ENCODE measurements around the gene SH3PXD2A. TPM values are rescaled to one million over a fixed set of nuclear protein-coding genes. Genes with fewer than 3 reads are reported as not detected.

Gene SH3PXD2A
- total and polyA plus RNA-seq, 12 donors: 6.9 to 44.9 (median 34.4) TPM

DNA sequence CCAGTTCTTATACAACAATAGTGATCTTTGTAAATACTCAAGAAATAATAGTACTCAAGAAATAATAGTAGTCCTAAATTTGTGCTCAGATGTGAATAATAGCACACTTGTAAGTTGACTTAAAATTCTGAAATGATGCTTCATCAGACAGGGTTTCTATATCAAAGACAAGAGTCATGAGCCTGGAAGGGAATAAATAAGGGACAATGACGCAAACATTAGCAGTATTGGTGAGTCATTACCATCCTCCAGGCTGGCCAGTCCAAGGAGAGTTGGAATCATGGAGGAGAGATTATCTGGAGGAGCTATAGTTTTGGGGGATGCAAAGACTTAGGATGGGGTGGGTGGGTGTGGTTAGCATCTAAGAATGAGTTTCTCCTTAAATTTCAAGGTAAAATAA, 6.1 kb upstream of the SH3PXD2A start:
- TF ChIP-seq, protein P1, sequence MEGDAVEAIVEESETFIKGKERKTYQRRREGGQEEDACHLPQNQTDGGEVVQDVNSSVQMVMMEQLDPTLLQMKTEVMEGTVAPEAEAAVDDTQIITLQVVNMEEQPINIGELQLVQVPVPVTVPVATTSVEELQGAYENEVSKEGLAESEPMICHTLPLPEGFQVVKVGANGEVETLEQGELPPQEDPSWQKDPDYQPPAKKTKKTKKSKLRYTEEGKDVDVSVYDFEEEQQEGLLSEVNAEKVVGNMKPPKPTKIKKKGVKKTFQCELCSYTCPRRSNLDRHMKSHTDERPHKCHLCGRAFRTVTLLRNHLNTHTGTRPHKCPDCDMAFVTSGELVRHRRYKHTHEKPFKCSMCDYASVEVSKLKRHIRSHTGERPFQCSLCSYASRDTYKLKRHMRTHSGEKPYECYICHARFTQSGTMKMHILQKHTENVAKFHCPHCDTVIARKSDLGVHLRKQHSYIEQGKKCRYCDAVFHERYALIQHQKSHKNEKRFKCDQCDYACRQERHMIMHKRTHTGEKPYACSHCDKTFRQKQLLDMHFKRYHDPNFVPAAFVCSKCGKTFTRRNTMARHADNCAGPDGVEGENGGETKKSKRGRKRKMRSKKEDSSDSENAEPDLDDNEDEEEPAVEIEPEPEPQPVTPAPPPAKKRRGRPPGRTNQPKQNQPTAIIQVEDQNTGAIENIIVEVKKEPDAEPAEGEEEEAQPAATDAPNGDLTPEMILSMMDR (IDR thresholded peaks at IDR 0.05): no peak
- peaks cover 0 to 16% (median 3%) of the 10 kb centered on the region in 9 donors for H3K4me1 ChIP-seq
- H3K36me3 ChIP-seq: no peaks in the 10 kb centered on the region
- no peak overlapping the region for H3K27ac ChIP-seq
- no peaks in the 10 kb centered on the region for H3K27me3 ChIP-seq
- peaks cover 0 to 20% (median 8%) of the 10 kb centered on the region in 11 donors for H3K9me3 ChIP-seq
- no peak overlapping the region for H3K4me3 ChIP-seq
- ATAC-seq: no peak
- intact Hi-C loops (cut with DNase I): loop anchor here in 5 of 10 donors (2.0 to 10.0 kb wide), 4 partner anchors 149 to 447 kb away; no protein-coding TSS in a partner anchor
- no peak for DNase-seq
- 89 to 100% methylated on average over 1 of the region's 1 CpG for WGBS, 2 donors

DNA sequence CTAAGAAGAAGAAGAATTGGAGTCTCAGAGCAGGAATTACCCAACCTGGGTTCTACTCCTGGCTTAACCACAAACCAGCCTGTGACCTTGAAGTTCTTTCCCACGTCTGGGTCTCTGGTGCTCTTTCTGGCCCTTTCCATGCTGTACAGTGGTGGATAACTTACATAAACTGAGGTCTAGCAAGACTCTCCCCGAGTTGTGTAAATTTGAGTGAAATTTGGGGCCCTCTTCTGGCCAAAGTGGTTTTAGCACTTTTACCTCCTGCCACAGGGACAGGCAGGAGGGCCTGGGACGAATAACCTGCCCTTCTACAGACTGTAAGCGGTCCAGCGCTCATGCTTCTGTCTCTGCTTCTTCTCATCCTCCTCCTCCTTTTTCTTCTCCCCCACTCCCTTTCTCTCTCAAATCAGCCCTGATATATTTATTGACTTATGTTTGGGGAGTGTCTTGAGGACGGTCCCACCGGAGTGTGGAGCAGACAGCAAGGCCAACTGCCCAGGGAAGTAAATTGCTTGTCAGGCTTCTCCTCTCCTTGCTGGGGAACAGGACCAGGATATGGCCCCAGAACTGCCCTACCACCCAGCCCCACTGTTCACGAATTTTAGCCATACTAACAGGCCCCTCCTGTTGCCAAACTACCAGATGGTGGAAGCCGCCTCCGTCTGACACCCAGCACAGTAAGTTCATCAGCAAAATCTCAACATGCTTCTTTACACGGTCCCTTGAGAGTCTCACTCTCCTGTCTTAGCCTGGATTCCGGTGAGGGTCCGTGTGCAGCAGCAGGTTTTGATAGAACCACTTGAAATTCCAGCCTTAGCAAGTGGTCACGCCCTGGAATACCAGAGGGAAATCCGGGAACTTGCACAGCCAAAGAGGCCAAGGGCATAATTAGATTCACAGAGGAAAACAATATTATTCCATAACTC, 4.0 kb upstream of the SH3PXD2A start:
- DNase-seq (peak in 1 of 2 donors; percentile 73), ATAC-seq (peak; percentile 41 to 81 (median 64))
- H3K27ac ChIP-seq: peak overlapping the region in 1 of 10 donors; percentile 42
- 53 to 59% methylated on average over 15 of the region's 15 CpGs for WGBS, 2 donors
- no peak overlapping the region for H3K4me3 ChIP-seq
- intact Hi-C loops (cut with DNase I): loop anchor here (1.0 to 10.0 kb wide), 10 partner anchors 85 to 445 kb away; no protein-coding TSS in a partner anchor
- peaks cover 0 to 17% (median 0%) of the 10 kb centered on the region in 7 donors for H3K27me3 ChIP-seq
- H3K9me3 ChIP-seq: peaks cover 0 to 3% (median 0%) of the 10 kb centered on the region in 11 donors
- TF ChIP-seq, protein P1 (IDR thresholded peaks at IDR 0.05): peak; percentile 57 to 85 (median 79)
- H3K36me3 ChIP-seq: no peaks in the 10 kb centered on the region
- H3K4me1 ChIP-seq: peaks cover 0 to 29% (median 11%) of the 10 kb centered on the region in 9 donors

DNA sequence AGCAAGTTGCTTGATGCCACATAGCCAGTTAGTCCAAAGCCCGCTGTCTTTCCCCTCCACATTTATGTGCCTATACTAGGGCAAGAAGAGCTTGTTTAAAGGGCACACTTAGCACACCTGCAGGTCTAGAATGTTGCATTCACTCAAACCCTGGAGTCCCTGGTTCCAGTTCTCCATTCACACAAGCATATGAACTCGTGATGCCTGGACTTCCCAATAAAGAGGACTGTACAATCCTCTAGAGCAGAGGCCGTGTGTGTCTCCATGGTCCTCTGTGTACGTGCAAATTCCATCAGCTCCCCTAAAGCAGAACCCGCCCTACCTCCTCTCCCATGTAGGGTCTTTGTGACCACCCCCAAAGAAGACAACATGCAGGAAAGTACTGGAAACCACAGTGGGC, 3.0 kb upstream of the SH3PXD2A start:
- H3K27me3 ChIP-seq: peaks cover 0 to 24% (median 0%) of the 10 kb centered on the region in 7 donors
- H3K4me1 ChIP-seq: peaks cover under 1 to 39% (median 22%) of the 10 kb centered on the region in 9 donors
- H3K4me3 ChIP-seq: no peak overlapping the region
- no peaks in the 10 kb centered on the region for H3K36me3 ChIP-seq
- ATAC-seq (no peak), DNase-seq (no peak)
- no peak overlapping the region for H3K27ac ChIP-seq
- intact Hi-C loops (cut with DNase I): loop anchor here in 8 of 10 donors (1.0 to 10.0 kb wide), 8 partner anchors 84 to 264 kb away; no protein-coding TSS in a partner anchor
- H3K9me3 ChIP-seq: no peaks in the 10 kb centered on the region
- TF ChIP-seq, protein P1 (IDR thresholded peaks at IDR 0.05): no peak
- WGBS, 2 donors: 83 to 94% methylated on average over 5 of the region's 5 CpGs

DNA sequence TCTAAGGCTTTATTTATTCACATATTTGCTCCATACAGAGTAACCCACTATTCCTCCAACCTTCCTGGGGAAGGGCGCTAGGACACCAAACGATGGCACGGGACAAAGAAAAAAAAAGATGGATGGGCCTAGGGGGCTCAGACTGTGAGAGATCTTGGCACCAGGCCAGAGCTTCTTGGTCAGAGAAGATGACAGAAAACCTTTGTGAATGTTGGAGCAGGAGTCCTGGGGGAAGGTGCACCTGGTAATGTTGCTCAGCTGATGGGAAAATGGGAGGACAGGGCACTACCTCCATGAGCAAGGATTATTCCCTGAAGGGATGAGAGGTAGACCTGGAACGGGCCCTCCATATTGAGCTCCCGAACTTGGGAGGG, 1.4 kb upstream of the SH3PXD2A start:
- H3K27me3 ChIP-seq: peaks cover 0 to 24% (median 0%) of the 10 kb centered on the region in 7 donors
- no peak for ATAC-seq
- intact Hi-C loops (cut with DNase I): loop anchor here in 6 of 10 donors (5.0 to 10.0 kb wide), 5 partner anchors 82 to 262 kb away; no protein-coding TSS in a partner anchor
- peaks cover 16 to 55% (median 38%) of the 10 kb centered on the region in 9 donors for H3K4me1 ChIP-seq
- no peak for DNase-seq
- H3K9me3 ChIP-seq: no peaks in the 10 kb centered on the region
- TF ChIP-seq, protein P1 (IDR thresholded peaks at IDR 0.05): no peak
- no peak overlapping the region for H3K27ac ChIP-seq
- no peak overlapping the region for H3K4me3 ChIP-seq
- H3K36me3 ChIP-seq: no peaks in the 10 kb centered on the region
- 89 to 92% methylated on average over 5 of the region's 5 CpGs for WGBS, 2 donors

Measured in heart right ventricle (tissue), 16 donors.